Thymus (tissue), 14 donors: Measurements from ENCODE around the gene SAMD9L. TPM values are rescaled to one million over a fixed set of nuclear protein-coding genes. Genes with fewer than 3 reads are reported as not detected.

Experiments
- DNase-seq, 9 donors: peaks; one replicate each; pipeline ENCODE4 v3.0.0-alpha.2; 2013; ENCODE audit warnings: low spot score in 9 of 9, low read depth in 6 of 9, missing footprints in 1 of 9
- H3K27ac ChIP-seq, 2 donors: one replicate each; pipeline ENCODE4 v1.5.1; 2013; ENCODE audit warnings: control low read depth in 1 of 2, low read depth in 1 of 2, low read length in 1 of 2, mild to moderate bottlenecking in 1 of 2, moderate library complexity in 1 of 2
- H3K27me3 ChIP-seq, 2 donors: one replicate each; pipeline ENCODE4 v1.5.1; 2013; ENCODE audit warnings: low read length in 1 of 2; ENCODE audit not compliant: control insufficient read depth in 2 of 2, insufficient read depth in 1 of 2
- H3K36me3 ChIP-seq, 2 donors: one replicate each; pipeline ENCODE4 v1.5.1; 2013; ENCODE audit warnings: low read length in 1 of 2, mild to moderate bottlenecking in 1 of 2, moderate library complexity in 1 of 2; ENCODE audit not compliant: control insufficient read depth in 2 of 2, insufficient read depth in 2 of 2
- H3K4me1 ChIP-seq, 2 donors: one replicate each; pipeline ENCODE4 v1.5.1; 2013; ENCODE audit warnings: low read length in 2 of 2; ENCODE audit not compliant: control insufficient read depth in 2 of 2, insufficient read depth in 2 of 2
- H3K4me3 ChIP-seq, 2 donors: one replicate each; pipeline ENCODE4 v1.5.1; 2013; ENCODE audit warnings: low read length in 2 of 2, control low read depth in 1 of 2, mild to moderate bottlenecking in 1 of 2
- H3K9me3 ChIP-seq, 2 donors: one replicate each; pipeline ENCODE4 v1.5.1; 2013; ENCODE audit warnings: low read length in 1 of 2, mild to moderate bottlenecking in 1 of 2; ENCODE audit not compliant: control insufficient read depth in 2 of 2, insufficient read depth in 1 of 2
- WGBS: extraction: QIAGEN DNeasy Blood & Tissue Kit; methylation state at CpG from one replicate; pipeline ENCODE4 v1.1.7; 2013; 5-methylcytosine and 5-hydroxymethylcytosine counted together
- long read RNA-seq, 10 donors: transcript quantifications; one replicate each; lab custom pipeline, GENCODE V29; 2026
- polyA plus RNA-seq: library from polyadenylated mRNA; stranded (reverse); fragments of 200-250 nt; gene quantifications from one replicate; pipeline ENCODE4 v1.2.3, GENCODE V29; 2013
- total RNA-seq: library from RNA; stranded (reverse); fragments of 120-200 nt; gene quantifications from one replicate; pipeline ENCODE4 v1.2.4, GENCODE V29; 2013
- donor health status: healthy.

SAMD9L gene
- total RNA-seq: 38.5 TPM
- 20.3 TPM for polyA plus RNA-seq
- long read RNA-seq, donor 1, full-length matches to known transcripts: 1 of 1 reads
- long read RNA-seq, donor 1, partial matches to known transcripts: 0 of 1 reads
- long read RNA-seq, donor 1, other reads (novel, unspliced or antisense): 0 of 1 reads
- long read RNA-seq, donor 2: 0 reads
- long read RNA-seq, donor 3, full-length matches to known transcripts: 9 of 20 reads
- long read RNA-seq, donor 3, partial matches to known transcripts: 11 of 20 reads
- long read RNA-seq, donor 3, other reads (novel, unspliced or antisense): 0 of 20 reads
- long read RNA-seq, donor 4, full-length matches to known transcripts: 1 of 1 reads
- long read RNA-seq, donor 4, partial matches to known transcripts: 0 of 1 reads
- long read RNA-seq, donor 4, other reads (novel, unspliced or antisense): 0 of 1 reads
- long read RNA-seq, donor 5, full-length matches to known transcripts: 13 of 30 reads
- long read RNA-seq, donor 5, partial matches to known transcripts: 17 of 30 reads
- long read RNA-seq, donor 5, other reads (novel, unspliced or antisense): 0 of 30 reads
- long read RNA-seq, donor 6, full-length matches to known transcripts: 3 of 24 reads
- long read RNA-seq, donor 6, partial matches to known transcripts: 21 of 24 reads
- long read RNA-seq, donor 6, other reads (novel, unspliced or antisense): 0 of 24 reads
- long read RNA-seq, donor 7, full-length matches to known transcripts: 3 of 3 reads
- long read RNA-seq, donor 7, partial matches to known transcripts: 0 of 3 reads
- long read RNA-seq, donor 7, other reads (novel, unspliced or antisense): 0 of 3 reads
- long read RNA-seq, donor 8, full-length matches to known transcripts: 3 of 3 reads
- long read RNA-seq, donor 8, partial matches to known transcripts: 0 of 3 reads
- long read RNA-seq, donor 8, other reads (novel, unspliced or antisense): 0 of 3 reads
- long read RNA-seq, donor 9, full-length matches to known transcripts: 2 of 10 reads
- long read RNA-seq, donor 9, partial matches to known transcripts: 8 of 10 reads
- long read RNA-seq, donor 9, other reads (novel, unspliced or antisense): 0 of 10 reads
- long read RNA-seq, donor 10, full-length matches to known transcripts: 1 of 1 reads
- long read RNA-seq, donor 10, partial matches to known transcripts: 0 of 1 reads
- long read RNA-seq, donor 10, other reads (novel, unspliced or antisense): 0 of 1 reads

DNA sequence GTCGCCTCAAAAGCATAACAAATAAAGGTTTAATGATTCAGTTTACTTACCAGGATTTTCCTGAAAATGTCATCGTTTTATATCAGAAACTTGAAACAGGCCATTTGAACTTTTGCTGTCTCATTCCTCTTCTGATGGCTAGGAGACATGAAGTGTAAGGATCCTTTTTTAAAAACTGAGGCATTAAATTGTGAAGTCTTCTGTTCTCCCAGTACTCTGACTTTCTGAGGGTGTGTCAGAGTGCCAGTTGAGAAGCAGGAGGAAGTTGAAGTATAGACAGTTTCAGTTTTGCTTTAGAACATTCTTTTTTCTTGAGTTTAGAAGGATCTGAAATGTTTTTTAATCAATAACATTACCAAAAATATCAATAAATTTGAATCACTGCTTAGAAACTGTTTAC is at the start of gene SAMD9L:
SAMD9L (minus strand) TSS at position 242 of the 400 bp plus-strand sequence. CDS start 12,414 bp downstream, outside the sequence.
- 12% methylated on average over 2 of the region's 2 CpGs for WGBS
- Histone ChIP-seq H3K9me3 (no peaks in the 10 kb centered on the region), H3K27ac (peak within 1 kb of the TSS; percentile 31 to 71), H3K27me3 (no peaks in the 10 kb centered on the region), H3K4me1 (peaks cover 0 to 13% of the 10 kb centered on the region in 2 donors), H3K36me3 (peaks cover 7 to 9% of the 10 kb centered on the region in 2 donors), H3K4me3 (peak within 1 kb of the TSS; percentile 50 to 64)
- peak in 7 of 9 donors; percentile 17 to 69 (median 34) for DNase-seq

DNA sequence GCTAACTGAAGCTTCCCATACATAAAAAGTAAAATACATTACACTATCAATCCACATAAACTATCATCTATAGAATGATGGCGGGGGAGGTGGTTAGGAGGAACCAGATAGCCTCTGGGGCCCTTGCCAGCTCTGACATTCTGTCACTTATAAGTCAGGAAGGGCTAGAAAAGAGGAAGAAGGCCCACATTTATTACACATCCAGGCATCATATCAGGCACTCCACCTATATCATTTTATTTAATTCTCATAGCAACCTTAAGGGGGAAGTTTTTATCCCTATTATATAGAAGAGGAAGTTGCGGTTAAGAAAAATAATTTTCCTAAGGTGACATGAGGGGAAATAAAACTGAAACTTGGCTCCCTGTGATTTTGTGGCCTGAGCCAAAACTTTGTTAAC is 48.2 kb upstream of the SAMD9L start:
- no peak for DNase-seq
- H3K36me3 ChIP-seq: no peaks in the 10 kb centered on the region
- H3K27me3 ChIP-seq: peaks cover 0 to 2% of the 10 kb centered on the region in 2 donors
- no peaks in the 10 kb centered on the region for H3K9me3 ChIP-seq
- no peaks in the 10 kb centered on the region for H3K4me1 ChIP-seq
- H3K4me3 ChIP-seq: no peak overlapping the region
- H3K27ac ChIP-seq: no peak overlapping the region
- WGBS: 40% methylated on average over 2 of the region's 2 CpGs

- Histone ChIP-seq H3K4me1 (no peaks in the 10 kb centered on the region), H3K27ac (no peak overlapping the region), H3K4me3 (no peak overlapping the region), H3K27me3 (no peaks in the 10 kb centered on the region), H3K36me3 (no peaks in the 10 kb centered on the region), H3K9me3 (no peaks in the 10 kb centered on the region)
- no peak for DNase-seq
- 88% methylated on average over 3 of the region's 3 CpGs for WGBS
Observed at GRCh38 chr7:93194386-93194785, 46.2 kb upstream of the SAMD9L start.

DNA sequence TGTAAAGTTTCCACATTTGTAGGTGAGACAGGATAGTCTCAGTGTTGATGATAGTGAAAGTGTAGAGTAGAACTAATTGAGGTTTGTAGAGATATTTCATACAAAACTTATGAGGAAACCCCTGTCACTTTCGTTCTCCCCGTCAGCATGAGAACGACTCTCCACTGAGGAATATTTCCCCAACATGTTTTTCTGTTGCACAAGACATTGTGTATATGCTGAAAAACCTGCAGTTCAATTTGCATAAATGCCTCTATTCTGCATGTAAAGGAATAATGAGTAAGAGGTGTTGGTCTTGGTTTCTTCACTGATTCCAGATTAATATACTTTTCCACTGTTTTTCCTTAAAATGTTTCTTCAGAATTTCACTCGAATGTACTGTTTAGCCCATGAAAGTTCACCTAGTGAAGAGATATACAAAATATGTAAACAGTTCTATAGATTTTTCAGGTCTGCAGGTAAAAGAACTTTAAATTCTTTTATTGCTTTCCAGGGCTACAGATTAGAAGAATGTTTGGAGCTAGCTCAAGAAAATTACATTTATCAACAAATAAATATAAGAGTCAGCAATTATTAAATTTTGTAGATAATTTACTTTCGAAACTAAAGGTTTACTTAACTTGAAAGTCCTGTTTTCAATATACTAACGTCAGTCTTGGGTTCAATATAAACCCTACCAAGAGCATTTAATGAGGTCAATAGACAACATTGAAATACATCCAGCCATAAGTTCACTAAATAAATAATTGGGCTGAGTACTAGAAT is 40.9 kb upstream of the SAMD9L start:
- no peaks in the 10 kb centered on the region for H3K9me3 ChIP-seq
- no peaks in the 10 kb centered on the region for H3K4me1 ChIP-seq
- no peak overlapping the region for H3K27ac ChIP-seq
- peaks cover 0 to 5% of the 10 kb centered on the region in 2 donors for H3K27me3 ChIP-seq
- no peaks in the 10 kb centered on the region for H3K36me3 ChIP-seq
- WGBS: 89% methylated on average over 6 of the region's 6 CpGs
- no peak overlapping the region for H3K4me3 ChIP-seq
- DNase-seq: no peak

- Histone ChIP-seq H3K27me3 (peaks cover 0 to 7% of the 10 kb centered on the region in 2 donors), H3K9me3 (no peaks in the 10 kb centered on the region), H3K36me3 (no peaks in the 10 kb centered on the region), H3K4me3 (no peak overlapping the region), H3K27ac (no peak overlapping the region), H3K4me1 (no peaks in the 10 kb centered on the region)
- no peak for DNase-seq
- 76% methylated on average over 1 of the region's 1 CpG for WGBS
Observed at GRCh38 chr7:93185303-93186027, 37.3 kb upstream of the SAMD9L start.

GRCh38 chr7:93179173-93179572 is 31.0 kb upstream of the SAMD9L start:
- peaks cover 0 to 2% of the 10 kb centered on the region in 2 donors for H3K27me3 ChIP-seq
- no peaks in the 10 kb centered on the region for H3K9me3 ChIP-seq
- no peaks in the 10 kb centered on the region for H3K36me3 ChIP-seq
- no peak for DNase-seq
- no peak overlapping the region for H3K27ac ChIP-seq
- no peak overlapping the region for H3K4me3 ChIP-seq
- no peaks in the 10 kb centered on the region for H3K4me1 ChIP-seq

GRCh38 chr7:93178213-93178612 is 30.0 kb upstream of the SAMD9L start:
- Histone ChIP-seq H3K27me3 (peaks cover 0 to 2% of the 10 kb centered on the region in 2 donors), H3K4me3 (no peak overlapping the region), H3K27ac (no peak overlapping the region), H3K36me3 (no peaks in the 10 kb centered on the region), H3K4me1 (no peaks in the 10 kb centered on the region), H3K9me3 (no peaks in the 10 kb centered on the region)
- DNase-seq: no peak
- 23% methylated on average over 3 of the region's 3 CpGs for WGBS

DNA sequence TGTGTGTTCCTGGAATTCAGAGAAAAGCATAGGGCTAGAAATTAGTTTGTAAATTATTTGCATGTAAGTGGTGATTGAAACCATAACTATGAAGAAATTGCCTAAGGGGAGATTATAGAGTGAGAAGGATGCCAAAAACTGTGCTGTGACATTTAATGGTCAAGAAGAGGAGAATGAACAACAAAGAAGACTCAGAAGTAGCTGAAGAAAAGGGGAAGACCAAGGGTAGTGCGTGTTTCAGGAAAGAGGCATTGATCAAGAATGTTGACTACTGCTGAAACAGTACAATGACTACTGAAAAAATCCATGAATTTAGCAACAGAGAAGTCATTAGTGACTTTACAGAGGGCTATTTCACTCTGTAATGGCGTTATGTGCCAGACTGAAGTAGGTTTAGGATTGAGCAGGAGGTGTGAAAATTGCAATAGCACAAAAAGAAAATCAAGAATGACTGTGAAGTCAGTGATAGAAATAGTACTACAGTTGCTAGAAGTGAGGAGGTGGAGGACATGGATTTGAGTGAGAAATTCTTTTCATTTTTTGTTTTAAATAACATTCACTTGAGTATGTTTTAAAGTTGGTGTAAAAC is 28.9 kb upstream of the SAMD9L start:
- WGBS: 79% methylated on average over 2 of the region's 2 CpGs

More for the DNA sequence above, 28.9 kb upstream of the SAMD9L start:
- Histone ChIP-seq H3K27me3 (peaks cover 0 to 2% of the 10 kb centered on the region in 2 donors), H3K9me3 (no peaks in the 10 kb centered on the region), H3K36me3 (no peaks in the 10 kb centered on the region), H3K27ac (no peak overlapping the region), H3K4me1 (no peaks in the 10 kb centered on the region), H3K4me3 (no peak overlapping the region)
- DNase-seq: no peak
